Measurements from ENCODE around the gene CSF3.

CSF3 gene

DNA sequence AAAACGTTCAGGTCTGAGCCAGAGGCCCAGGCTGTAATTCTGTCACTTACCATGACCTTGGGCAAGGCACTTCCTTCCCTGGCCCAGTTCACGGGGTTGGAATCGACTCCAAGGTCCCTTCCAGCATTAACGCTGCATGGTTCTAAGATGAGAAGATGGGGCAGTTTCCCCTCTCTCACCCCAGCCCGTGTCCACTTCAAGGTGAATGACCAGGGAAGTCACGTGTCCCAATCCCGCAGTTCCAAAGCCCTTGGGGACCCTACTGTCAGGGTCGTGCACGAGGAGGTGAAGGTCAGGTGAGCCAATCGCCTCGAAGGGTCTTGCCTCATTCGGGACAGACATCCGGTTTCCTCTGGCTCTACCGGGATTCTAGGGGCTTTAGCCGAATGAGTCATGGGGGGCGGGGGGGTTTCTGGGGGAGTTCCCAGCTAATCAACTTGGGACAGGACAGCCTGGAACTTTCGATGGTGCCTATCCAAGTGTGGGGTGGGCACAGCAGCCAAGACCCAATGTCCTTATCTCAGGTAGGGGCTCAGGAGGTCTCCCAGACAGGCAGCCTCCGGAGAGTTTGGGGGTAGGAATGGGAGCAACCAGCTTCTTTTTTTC is 762 bp upstream of the CSF3 start:
- no peak for DNase-seq
- no peak for TF ChIP-seq POLR2A (IDR thresholded peaks at IDR 0.05; ENCODE audit: low read length)
- no peak for TF ChIP-seq GATA1 (IDR thresholded peaks at IDR 0.05; ENCODE audit: low read depth, low read length)

DNA sequence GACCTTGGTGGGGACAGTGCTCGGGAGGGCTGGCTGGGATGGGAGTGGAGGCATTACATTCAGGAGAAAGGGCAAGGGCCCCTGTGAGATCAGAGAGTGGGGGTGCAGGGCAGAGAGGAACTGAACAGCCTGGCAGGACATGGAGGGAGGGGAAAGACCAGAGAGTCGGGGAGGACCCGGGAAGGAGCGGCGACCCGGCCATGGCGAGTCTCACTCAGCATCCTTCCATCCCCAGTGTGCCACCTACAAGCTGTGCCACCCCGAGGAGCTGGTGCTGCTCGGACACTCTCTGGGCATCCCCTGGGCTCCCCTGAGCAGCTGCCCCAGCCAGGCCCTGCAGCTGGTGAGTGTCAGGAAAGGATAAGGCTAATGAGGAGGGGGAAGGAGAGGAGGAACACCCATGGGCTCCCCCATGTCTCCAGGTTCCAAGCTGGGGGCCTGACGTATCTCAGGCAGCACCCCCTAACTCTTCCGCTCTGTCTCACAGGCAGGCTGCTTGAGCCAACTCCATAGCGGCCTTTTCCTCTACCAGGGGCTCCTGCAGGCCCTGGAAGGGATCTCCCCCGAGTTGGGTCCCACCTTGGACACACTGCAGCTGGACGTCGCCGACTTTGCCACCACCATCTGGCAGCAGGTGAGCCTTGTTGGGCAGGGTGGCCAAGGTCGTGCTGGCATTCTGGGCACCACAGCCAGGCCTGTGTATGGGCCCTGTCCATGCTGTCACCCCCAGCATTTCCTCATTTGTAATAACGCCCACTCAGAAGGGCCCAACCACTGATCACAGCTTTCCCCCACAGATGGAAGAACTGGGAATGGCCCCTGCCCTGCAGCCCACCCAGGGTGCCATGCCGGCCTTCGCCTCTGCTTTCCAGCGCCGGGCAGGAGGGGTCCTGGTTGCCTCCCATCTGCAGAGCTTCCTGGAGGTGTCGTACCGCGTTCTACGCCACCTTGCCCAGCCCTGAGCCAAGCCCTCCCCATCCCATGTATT is 1.1 kb downstream of the CSF3 start:
- TF ChIP-seq GATA1 (IDR thresholded peaks at IDR 0.05; ENCODE audit: low read depth, low read length) (no peak), POLR2A (IDR thresholded peaks at IDR 0.05; ENCODE audit: low read length) (no peak)
- DNase-seq, result no peak

DNA sequence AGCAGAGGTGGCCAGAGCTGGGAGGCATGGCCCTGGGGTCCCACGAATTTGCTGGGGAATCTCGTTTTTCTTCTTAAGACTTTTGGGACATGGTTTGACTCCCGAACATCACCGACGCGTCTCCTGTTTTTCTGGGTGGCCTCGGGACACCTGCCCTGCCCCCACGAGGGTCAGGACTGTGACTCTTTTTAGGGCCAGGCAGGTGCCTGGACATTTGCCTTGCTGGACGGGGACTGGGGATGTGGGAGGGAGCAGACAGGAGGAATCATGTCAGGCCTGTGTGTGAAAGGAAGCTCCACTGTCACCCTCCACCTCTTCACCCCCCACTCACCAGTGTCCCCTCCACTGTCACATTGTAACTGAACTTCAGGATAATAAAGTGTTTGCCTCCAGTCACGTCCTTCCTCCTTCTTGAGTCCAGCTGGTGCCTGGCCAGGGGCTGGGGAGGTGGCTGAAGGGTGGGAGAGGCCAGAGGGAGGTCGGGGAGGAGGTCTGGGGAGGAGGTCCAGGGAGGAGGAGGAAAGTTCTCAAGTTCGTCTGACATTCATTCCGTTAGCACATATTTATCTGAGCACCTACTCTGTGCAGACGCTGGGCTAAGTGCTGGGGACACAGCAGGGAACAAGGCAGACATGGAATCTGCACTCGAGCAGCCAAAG is 2.3 kb downstream of the CSF3 start:
- TF ChIP-seq POLR2A (IDR thresholded peaks at IDR 0.05; ENCODE audit: low read length) (no peak), GATA1 (IDR thresholded peaks at IDR 0.05; ENCODE audit: low read depth, low read length) (no peak)
- no peak for DNase-seq

DNA sequence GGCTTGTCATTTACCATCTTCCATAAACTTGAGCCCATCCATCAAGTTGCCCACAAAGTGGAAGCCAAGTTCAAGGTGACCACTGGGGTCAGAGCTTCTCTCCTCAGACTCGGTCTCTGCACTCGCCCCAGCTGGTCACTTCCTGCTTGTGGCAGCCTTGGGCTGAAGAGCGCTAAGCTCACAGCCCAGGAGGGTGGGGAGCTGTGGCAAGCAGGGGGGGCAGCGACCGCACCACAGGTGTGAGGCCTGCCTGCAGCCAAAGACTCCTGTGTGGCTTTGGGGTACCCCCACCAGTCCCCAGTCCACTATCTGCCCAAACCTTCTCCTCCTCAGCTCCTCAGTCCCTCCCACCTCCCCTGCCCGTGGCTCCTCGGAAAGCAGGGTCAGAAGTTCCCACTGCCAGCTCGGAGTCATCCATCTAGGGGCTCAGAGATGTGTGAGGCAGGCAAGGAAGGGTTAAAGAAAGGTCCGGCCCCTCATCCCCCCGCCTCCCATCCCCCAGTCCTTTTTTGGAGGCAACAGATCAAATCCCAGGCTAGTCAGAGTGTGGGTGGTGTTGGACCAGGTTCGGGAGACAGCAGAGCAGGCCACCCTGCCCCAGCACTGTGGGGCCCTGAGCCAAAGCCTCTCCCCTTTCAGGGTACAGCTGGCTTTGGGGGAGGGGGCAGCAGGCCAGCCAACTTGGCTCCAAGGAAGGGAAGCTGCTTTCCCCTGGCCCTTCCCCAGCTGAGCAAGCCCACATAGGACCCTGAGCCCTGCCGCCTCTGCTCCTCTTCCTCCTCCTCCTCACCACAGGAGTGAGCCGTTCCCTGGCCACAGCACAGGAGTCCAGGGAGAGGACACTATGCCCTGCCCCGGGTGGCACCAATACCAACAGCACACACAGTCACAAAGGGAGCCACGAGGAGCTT is 3.2 kb downstream of the CSF3 start:
- TF ChIP-seq POLR2A (IDR thresholded peaks at IDR 0.05; ENCODE audit: low read length), result no peak
- TF ChIP-seq GATA1 (IDR thresholded peaks at IDR 0.05; ENCODE audit: low read depth, low read length), result no peak
- DNase-seq, result no peak

DNA sequence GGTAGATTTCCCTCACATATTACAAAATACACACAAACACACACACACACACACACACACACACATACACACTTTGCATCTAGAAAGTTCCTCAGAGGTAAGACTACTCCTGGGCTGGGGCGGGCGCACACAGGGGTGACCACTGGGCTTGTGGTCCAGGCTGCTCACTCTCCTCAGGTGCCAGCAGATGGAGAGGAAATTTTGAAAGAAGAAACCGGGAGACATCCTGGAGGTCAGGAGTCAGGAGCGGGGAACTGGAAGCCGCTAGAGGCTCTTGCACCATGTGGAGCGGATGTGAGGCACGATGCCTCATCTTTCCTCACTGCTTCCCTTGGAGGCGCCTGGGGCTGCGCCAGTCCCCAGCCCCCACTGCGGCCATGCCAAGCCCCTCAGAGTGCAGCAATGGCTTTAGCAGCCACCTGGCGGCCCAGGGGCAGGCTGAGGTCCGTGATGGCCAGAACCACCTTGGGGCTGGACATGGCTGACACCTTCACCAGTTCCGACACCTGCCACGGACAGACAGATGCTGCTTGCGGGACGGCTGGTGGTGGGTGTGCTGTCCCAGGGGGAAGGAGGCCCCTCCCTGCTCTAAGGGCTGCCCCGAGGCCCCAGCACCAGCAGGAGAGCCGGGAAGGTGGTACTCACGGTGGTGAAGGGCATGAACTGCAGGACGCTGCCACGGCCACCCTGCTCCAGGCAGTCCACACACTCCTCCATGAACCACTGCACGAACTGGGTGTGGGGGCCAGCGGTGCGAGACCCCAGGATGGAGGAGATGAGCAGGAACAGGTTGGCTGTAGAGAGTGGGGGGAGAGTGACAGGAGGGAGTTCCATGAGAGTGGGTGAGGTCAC is 4.1 kb downstream of the CSF3 start:
- TF ChIP-seq GATA1 (IDR thresholded peaks at IDR 0.05; ENCODE audit: low read depth, low read length) (no peak), POLR2A (IDR thresholded peaks at IDR 0.05; ENCODE audit: low read length) (no peak)
- DNase-seq, result no peak

DNA sequence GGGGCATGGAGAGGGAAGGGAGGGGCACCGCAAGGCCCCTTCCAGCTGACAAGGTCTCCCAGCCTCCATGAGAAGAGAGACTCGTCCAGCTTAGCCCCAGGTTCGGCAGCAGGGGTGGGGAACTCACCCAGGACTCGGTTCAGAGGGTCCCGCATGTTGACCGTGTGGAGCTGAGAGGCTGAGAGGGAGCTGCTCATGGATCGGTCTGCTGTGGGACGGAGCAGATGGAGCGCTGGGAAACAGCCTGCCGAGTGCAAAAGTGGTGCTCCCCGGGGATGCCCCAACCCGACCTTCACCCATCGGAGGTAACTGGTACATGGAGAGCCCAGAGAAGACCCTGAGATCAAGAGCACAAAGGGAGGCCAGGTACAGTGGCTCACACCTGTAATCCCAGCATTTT is 4.9 kb downstream of the CSF3 start:
- no peak for DNase-seq
- TF ChIP-seq POLR2A (IDR thresholded peaks at IDR 0.05; ENCODE audit: low read length) (no peak), GATA1 (IDR thresholded peaks at IDR 0.05; ENCODE audit: low read depth, low read length) (no peak)

DNA sequence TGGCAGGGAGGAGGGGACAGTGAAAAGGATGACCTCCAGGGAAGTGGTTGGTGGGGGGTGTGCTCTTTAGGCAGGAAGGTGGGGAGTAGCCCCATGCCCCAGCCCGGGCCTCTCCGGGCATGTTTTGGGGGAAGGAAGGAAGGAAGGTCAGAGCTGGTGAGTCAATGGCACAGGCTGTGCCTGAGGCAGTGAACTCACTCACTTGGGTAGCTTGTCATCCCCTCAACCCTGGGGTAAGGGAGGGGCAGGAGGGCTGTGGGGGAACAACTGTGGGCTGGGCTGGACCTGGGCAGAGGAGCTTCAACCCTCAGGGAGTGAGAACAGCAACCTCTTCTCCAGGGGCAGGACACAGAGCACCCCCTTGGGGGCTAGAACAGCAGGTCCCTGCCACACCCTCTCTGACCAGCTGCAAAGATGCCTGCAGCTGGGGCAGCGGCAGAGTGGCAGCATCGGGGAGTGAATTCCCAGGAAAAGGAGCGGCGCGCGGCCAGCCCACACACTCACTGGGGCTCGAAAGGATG is 6.3 kb downstream of the CSF3 start:
- TF ChIP-seq GATA1 (IDR thresholded peaks at IDR 0.05; ENCODE audit: low read depth, low read length) (no peak), POLR2A (IDR thresholded peaks at IDR 0.05; ENCODE audit: low read length) (no peak)
- DNase-seq, result no peak

DNA sequence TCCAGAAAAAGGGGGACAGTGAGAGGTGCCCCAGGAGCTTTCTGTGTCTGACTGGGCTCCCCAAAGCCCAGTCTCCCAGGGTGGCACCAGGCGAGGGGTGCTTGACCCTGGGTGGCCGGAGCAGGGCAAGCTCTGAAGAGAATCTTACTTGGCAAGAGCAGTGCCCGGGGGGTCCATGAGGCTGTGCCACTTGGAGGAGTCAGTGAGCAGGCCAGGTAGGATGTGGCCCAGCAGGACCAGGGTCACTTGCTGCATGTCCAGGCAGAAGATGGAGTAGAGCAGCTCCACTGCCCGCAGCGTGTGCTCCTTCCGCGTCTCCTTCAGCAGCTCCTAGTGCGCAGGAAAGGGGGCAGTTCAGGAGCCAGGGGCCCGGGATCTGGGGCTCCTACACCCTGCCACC is 7.3 kb downstream of the CSF3 start:
- TF ChIP-seq POLR2A (IDR thresholded peaks at IDR 0.05; ENCODE audit: low read length), result no peak
- TF ChIP-seq GATA1 (IDR thresholded peaks at IDR 0.05; ENCODE audit: low read depth, low read length), result no peak
- no peak for DNase-seq

DNA sequence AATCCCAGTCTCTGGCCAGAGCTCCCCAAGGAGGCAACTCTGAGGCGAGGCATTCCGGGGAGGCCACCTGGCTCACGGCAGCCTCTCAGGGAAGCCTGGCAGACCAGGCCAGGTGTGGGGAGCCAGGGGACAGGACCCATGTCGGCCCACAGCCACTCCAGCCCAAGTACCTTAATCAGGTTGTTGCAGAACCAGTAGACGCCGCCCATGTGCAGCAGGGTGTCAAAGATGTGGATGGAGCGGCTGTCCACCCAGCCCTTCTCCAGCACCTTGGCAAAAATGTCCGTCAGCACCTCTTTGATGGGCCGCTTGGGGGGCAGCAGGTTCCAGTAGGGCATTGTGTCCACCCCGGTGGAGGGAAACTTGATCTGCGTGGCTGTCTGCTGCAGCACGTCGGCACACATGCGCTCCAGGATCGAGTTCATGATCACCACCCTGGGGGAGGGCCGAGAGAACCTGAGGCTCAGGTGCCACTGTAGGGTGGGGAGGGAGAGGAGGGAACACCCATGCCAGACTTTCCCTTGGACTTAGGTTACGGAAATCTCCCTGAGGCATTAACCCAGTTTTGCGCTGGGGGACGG is 7.8 kb downstream of the CSF3 start:
- DNase-seq, result no peak
- no peak for TF ChIP-seq GATA1 (IDR thresholded peaks at IDR 0.05; ENCODE audit: low read depth, low read length)
- no peak for TF ChIP-seq POLR2A (IDR thresholded peaks at IDR 0.05; ENCODE audit: low read length)

DNA sequence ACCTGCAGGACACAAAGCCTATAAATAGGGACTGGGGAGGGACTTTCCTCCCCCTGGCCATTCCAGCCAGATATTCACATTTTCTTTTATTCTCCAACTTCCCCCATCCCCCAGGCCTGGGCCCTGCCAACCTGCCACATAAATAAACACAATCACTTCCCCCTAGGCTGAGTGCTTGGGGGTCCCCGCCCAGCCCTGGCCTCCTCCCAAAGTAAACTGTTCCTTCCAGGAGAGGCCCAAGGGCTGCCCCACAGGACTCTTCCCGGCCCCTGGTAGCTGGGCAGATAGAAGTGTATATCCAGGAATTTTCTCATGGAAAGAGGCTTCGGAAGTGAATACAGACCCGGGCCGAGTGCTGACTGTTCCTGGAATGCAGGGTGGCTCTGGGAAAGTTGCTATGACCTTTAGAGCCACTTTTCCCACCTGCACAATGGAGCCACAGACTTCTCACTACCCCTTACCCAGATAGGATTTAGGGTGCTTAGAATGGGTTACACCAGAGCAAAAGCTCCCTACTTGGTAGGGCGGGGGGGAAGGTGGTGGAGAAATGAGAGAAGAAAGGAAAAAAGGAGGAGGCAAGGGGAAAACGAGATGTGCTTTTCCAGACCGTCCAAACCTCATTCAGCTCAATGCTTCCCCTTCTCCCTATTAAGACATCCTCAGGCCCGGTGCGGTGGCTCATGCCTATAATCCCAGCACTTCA is 8.5 kb downstream of the CSF3 start:
- TF ChIP-seq POLR2A (IDR thresholded peaks at IDR 0.05; ENCODE audit: low read length) (no peak), GATA1 (IDR thresholded peaks at IDR 0.05; ENCODE audit: low read depth, low read length) (no peak)
- no peak for DNase-seq

DNA sequence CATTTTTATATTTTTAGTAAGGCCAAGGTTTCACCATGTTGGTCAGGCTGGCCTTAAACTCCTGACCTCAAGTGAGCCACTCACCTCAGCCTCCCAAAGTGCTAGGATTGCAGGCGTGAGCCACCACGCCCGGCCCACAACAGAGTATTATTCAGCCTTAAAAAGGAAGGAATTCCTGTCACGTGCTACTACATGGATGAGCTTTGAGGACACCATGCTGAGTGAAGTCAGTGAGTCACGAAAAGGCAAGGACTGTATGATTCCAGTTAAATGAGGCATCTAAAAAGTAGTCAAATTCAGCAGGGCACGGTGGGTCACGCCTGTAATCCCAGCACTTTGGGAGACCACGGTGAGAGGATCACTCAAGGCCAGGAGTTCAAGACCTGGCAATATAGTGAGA is 9.7 kb downstream of the CSF3 start:
- TF ChIP-seq GATA1 (IDR thresholded peaks at IDR 0.05; ENCODE audit: low read depth, low read length) (no peak), POLR2A (IDR thresholded peaks at IDR 0.05; ENCODE audit: low read length) (no peak)
- no peak for DNase-seq

Measured in erythroblast (primary cell).